PC-3 (cell line): Measurements from ENCODE around the gene MAP3K20.

ENCODE experiments used
- EZH2 ChIP-seq: fragments of 300-600 bp; sonication (generic); IDR thresholded peaks from one replicate; pipeline ENCODE4 v1.6.1; 2017; ENCODE audit warnings: antibody characterized with exemption, mild to moderate bottlenecking, low read length; ENCODE audit not compliant: unreplicated experiment
- TF ChIP-seq, protein P1 (sequence below): fragments of 300-600 bp; sonication (generic); conservative IDR thresholded peaks from 2 replicates; pipeline ENCODE4 v1.5.1; 2017; ENCODE audit warnings: antibody characterized with exemption, low read depth, mild to moderate bottlenecking, low read length

DNA sequence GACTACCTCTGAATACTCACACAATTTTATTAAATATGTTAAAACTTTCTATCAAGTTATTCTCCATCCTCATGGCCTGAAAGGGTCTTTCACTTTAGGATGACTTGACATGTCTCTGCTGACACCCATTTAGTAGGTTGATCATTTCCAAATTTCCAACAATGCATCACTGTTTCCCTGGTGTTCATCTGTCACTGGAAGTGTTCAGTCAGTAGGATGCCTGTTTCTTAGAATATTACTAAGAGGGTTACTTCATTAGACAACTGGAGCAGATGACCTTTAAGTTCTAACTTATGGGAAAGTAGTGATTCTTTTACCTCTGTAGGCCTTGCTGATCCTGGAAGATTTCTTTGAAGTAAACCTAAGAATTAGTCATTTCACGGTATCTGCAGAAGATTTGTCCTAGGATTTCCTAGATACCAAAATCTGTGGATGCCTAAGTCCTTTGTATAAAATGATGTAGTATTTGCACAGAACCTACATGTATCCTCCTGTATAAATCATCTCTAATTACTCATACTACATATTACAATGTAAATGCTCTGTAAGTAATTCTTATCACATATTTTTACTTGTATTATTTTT is 77.7 kb downstream of the MAP3K20 start:
- TF ChIP-seq, protein P1, sequence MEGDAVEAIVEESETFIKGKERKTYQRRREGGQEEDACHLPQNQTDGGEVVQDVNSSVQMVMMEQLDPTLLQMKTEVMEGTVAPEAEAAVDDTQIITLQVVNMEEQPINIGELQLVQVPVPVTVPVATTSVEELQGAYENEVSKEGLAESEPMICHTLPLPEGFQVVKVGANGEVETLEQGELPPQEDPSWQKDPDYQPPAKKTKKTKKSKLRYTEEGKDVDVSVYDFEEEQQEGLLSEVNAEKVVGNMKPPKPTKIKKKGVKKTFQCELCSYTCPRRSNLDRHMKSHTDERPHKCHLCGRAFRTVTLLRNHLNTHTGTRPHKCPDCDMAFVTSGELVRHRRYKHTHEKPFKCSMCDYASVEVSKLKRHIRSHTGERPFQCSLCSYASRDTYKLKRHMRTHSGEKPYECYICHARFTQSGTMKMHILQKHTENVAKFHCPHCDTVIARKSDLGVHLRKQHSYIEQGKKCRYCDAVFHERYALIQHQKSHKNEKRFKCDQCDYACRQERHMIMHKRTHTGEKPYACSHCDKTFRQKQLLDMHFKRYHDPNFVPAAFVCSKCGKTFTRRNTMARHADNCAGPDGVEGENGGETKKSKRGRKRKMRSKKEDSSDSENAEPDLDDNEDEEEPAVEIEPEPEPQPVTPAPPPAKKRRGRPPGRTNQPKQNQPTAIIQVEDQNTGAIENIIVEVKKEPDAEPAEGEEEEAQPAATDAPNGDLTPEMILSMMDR: no peak
- no peak for TF ChIP-seq EZH2
